HG02763 (cell line): Measurements from ENCODE around the gene RUVBL2.

ENCODE experiments used
- ATAC-seq: cut with Tn5 transposase; IDR thresholded peaks from one replicate; pipeline ENCODE4 v1.9.1; 2021; ENCODE audit warnings: mild to moderate bottlenecking, moderate library complexity; ENCODE audit not compliant: unreplicated experiment

Gene RUVBL2

GRCh38 chr19:48963371-48964204 is 30.1 kb upstream of the RUVBL2 start:
- ATAC-seq, result peak; percentile 21

GRCh38 chr19:48964205-48965039 is 29.3 kb upstream of the RUVBL2 start:
- ATAC-seq, result no peak

- ATAC-seq, result peak; percentile 59
Measured at GRCh38 chr19:48965040-48965805, 28.5 kb upstream of the RUVBL2 start, which contains the start of gene FTL. Gene FTL, plus strand, starts transcription at chr19:48965309. Its CDS starts 199 bp downstream, at chr19:48965508.

GRCh38 chr19:48965806-48966540 is 27.7 kb upstream of the RUVBL2 start:
- peak; percentile 12 for ATAC-seq

GRCh38 chr19:48966541-48967345 is 26.9 kb upstream of the RUVBL2 start:
- no peak for ATAC-seq

- ATAC-seq, result no peak
Measured at GRCh38 chr19:48967346-48968178, 26.1 kb upstream of the RUVBL2 start.

GRCh38 chr19:48968179-48968661 is 25.5 kb upstream of the RUVBL2 start:
- no peak for ATAC-seq

- no peak for ATAC-seq
Measured at GRCh38 chr19:48968813-48969218, 24.9 kb upstream of the RUVBL2 start.

- no peak for ATAC-seq
Measured at GRCh38 chr19:48969276-48970138, 24.2 kb upstream of the RUVBL2 start.

GRCh38 chr19:48970139-48970766 is 23.4 kb upstream of the RUVBL2 start:
- ATAC-seq, result no peak

GRCh38 chr19:48970923-48971395 is 22.7 kb upstream of the RUVBL2 start:
- no peak for ATAC-seq

GRCh38 chr19:48975947-48976847 is 17.5 kb upstream of the RUVBL2 start:
- ATAC-seq, result no peak

- ATAC-seq, result no peak
Measured at GRCh38 chr19:48977061-48977460, 16.6 kb upstream of the RUVBL2 start.

GRCh38 chr19:48982280-48982679 is 11.4 kb upstream of the RUVBL2 start:
- no peak for ATAC-seq

- no peak for ATAC-seq
Measured at GRCh38 chr19:48985711-48986110, 8.0 kb upstream of the RUVBL2 start.

GRCh38 chr19:48986211-48986610 is 7.5 kb upstream of the RUVBL2 start:
- ATAC-seq, result no peak
